Small intestine (tissue), 7 donors: ENCODE measurements around the gene LAMB3. TPM values are rescaled to one million over a fixed set of nuclear protein-coding genes. Genes with fewer than 3 reads are reported as not detected.

Experiments
- DNase-seq, 2 donors: peaks; one replicate each; pipeline versions ENCODE4 v3.0.0 to v3.0.0-alpha.2; 2013
- FAIRE-seq: peaks from 2 replicates; lab custom pipeline; 2012; peaks lifted over from hg19 to GRCh38; lab: Jason Lieb, UNC
- H3K27ac ChIP-seq, 3 donors: one replicate each; pipeline ENCODE4 v1.5.1; 2013; ENCODE audit warnings: low read length in 2 of 3, mild to moderate bottlenecking in 2 of 3, control low read depth in 1 of 3, inconsistent platforms in 1 of 3, low read depth in 1 of 3, moderate library complexity in 1 of 3
- H3K27me3 ChIP-seq, 3 donors: one replicate each; pipeline ENCODE4 v1.6.1; 2013; ENCODE audit warnings: low read length in 3 of 3, inconsistent platforms in 1 of 3; ENCODE audit not compliant: control insufficient read depth in 3 of 3, insufficient read depth in 3 of 3
- H3K36me3 ChIP-seq, 3 donors: one replicate each; pipeline ENCODE4 v1.6.1; 2013; ENCODE audit warnings: low read length in 3 of 3, inconsistent platforms in 1 of 3, low read depth in 1 of 3, mild to moderate bottlenecking in 1 of 3, moderate library complexity in 1 of 3; ENCODE audit not compliant: control insufficient read depth in 3 of 3, insufficient read depth in 2 of 3
- H3K4me1 ChIP-seq, 3 donors: one replicate each; pipeline ENCODE4 v1.6.1; 2013; ENCODE audit warnings: low read length in 2 of 3, inconsistent platforms in 1 of 3, low read depth in 1 of 3, mild to moderate bottlenecking in 1 of 3, moderate library complexity in 1 of 3; ENCODE audit not compliant: control insufficient read depth in 3 of 3, insufficient read depth in 2 of 3
- H3K4me3 ChIP-seq, 3 donors: one replicate each; pipeline ENCODE4 v1.5.1; 2013; ENCODE audit warnings: low read length in 3 of 3, control low read depth in 1 of 3, inconsistent platforms in 1 of 3, low read depth in 1 of 3, mild to moderate bottlenecking in 1 of 3, moderate library complexity in 1 of 3
- H3K9me3 ChIP-seq, 2 donors: one replicate each; pipeline ENCODE4 v1.6.1; 2013; ENCODE audit warnings: low read depth in 1 of 2, low read length in 1 of 2; ENCODE audit not compliant: control insufficient read depth in 2 of 2, insufficient read depth in 1 of 2
- WGBS, 3 donors: extraction: QIAGEN DNeasy Blood & Tissue Kit; methylation state at CpG; one replicate each; pipeline ENCODE4 v1.1.7; 2013; 5-methylcytosine and 5-hydroxymethylcytosine counted together
- polyA plus RNA-seq, 4 donors: library from polyadenylated mRNA; stranded (reverse) in 3 of 4; unstranded in 1 of 4; fragments of 200-250 nt in 3 of 4; fragments of 120-200 nt in 1 of 4; gene quantifications; one replicate each; pipeline versions ENCODE4 v1.2.1 to v1.2.3, GENCODE V29; 2013
- donor health status: healthy with polysubstance abuse.
- donor health status: control.
- donor health status: control.
- donor health status: Bipolar disorder and iron deficiency.
- donor health status: healthy.

The LAMB3 gene
- polyA plus RNA-seq, 4 donors = 33.8 to 218 (median 49.6) TPM

DNA sequence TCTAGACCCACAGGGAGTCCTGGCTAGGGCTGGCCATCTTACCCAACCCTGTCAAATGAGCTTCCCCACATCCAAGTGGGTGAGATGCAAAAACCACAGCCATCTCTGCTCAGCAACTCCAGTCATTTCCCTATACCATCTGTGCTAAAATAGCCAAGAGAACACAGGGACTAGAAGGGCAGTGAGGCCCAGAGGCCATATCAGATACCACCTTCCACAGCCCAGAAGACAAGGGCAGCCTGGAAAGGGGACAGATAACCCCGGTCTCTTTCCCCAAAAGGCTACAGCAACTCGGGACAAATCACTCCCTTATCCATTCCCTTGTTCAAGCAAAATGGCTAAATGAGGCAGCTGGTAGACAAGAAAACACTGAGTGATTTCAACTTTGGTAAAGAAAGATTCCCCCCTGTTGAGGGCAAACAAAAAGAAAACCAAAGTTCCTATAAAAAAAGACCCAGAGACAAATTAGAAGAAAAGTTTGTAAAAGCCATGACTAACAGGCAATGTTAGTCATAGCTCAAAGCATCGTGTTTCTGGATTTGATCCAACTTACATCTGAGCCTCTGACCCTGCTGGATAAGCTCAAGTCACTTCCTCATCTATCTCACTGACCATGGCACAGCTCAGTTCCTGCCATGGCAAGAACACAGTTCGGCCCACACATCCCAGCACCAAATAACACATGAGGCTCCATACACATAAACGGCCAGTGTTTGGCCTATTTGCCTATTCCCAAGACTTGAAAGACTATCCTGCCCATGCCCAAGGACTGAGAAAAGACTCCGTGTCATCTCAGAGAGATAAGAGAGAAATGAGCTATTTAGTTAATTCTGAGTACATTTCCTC is 3.1 kb downstream of the LAMB3 start:
- H3K36me3 ChIP-seq = peaks cover 0 to 43% (median 7%) of the 10 kb centered on the region in 3 donors
- peaks cover 12 to 65% (median 20%) of the 10 kb centered on the region in 3 donors for H3K4me1 ChIP-seq
- WGBS, 3 donors = 39 to 48% (median 42%) methylated on average over 6 of the region's 6 CpGs
- peak overlapping the region in 2 of 3 donors; percentile 18 to 22 for H3K4me3 ChIP-seq
- no peaks in the 10 kb centered on the region for H3K9me3 ChIP-seq
- DNase-seq (peak; percentile 51 to 87), FAIRE-seq (peak; percentile 39)
- H3K27ac ChIP-seq = peak overlapping the region; percentile 65 to 99 (median 84)
- no peaks in the 10 kb centered on the region for H3K27me3 ChIP-seq

DNA sequence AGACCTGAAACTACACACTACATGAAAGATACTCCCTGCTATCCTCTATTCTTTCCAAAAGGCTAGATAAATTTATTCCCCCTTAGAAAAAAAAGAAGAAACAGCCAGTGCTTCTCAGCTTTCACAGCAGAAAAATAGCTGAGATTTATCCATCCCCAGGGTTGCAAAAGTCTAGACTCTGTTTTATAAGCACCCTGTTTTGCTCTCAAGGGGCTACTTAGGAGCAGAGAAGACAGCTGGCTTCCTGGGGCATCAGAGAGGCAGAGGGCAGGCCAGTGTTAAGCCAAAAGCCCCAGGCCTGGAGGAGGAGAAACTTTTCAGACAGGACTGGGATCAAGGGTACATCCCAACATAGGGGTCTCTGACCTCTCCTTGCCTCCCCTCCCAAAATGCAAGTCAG is 3.9 kb downstream of the LAMB3 start:
- H3K36me3 ChIP-seq = peaks cover 0 to 49% (median 7%) of the 10 kb centered on the region in 3 donors
- H3K4me3 ChIP-seq = no peak overlapping the region
- H3K4me1 ChIP-seq = peaks cover 12 to 66% (median 25%) of the 10 kb centered on the region in 3 donors
- FAIRE-seq (no peak), DNase-seq (no peak)
- H3K9me3 ChIP-seq = no peaks in the 10 kb centered on the region
- H3K27ac ChIP-seq = peak overlapping the region in 1 of 3 donors; percentile 99
- H3K27me3 ChIP-seq = no peaks in the 10 kb centered on the region

- H3K36me3 ChIP-seq = peaks cover 0 to 56% (median 10%) of the 10 kb centered on the region in 3 donors
- DNase-seq (no peak), FAIRE-seq (no peak)
- H3K9me3 ChIP-seq = no peaks in the 10 kb centered on the region
- H3K4me1 ChIP-seq = peaks cover 16 to 74% (median 28%) of the 10 kb centered on the region in 3 donors
- WGBS, 3 donors = 80 to 84% (median 80%) methylated on average over 4 of the region's 4 CpGs
- peak overlapping the region in 1 of 3 donors; percentile 57 for H3K27ac ChIP-seq
- H3K4me3 ChIP-seq = no peak overlapping the region
- no peaks in the 10 kb centered on the region for H3K27me3 ChIP-seq
Observed at GRCh38 chr1:209647156-209647555, 5.1 kb downstream of the LAMB3 start.

DNA sequence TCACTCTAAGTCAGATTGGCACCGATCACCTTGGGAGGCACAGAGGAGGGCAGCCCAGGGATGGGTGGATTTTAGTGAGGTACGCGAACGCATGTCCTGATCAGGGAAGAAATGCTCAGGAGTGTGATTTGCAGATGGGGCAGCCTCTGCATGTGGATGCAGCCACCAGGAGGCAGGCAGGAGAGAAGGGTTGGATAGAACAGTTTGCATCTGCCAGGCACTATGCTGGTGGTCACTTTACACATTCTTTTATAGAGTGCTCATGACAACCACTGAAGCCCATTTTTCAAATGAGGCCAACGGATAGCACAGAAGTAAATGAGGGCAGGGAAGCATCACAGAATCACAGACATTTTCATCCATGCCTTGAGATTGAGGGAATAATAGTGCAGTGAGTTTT is 5.7 kb downstream of the LAMB3 start:
- DNase-seq = peak in 1 of 2 donors; percentile 18
- H3K9me3 ChIP-seq = no peaks in the 10 kb centered on the region
- H3K36me3 ChIP-seq = peaks cover 0 to 59% (median 10%) of the 10 kb centered on the region in 3 donors
- no peak overlapping the region for H3K4me3 ChIP-seq
- no peak for FAIRE-seq
- peak overlapping the region in 1 of 3 donors; percentile 57 for H3K27ac ChIP-seq
- H3K4me1 ChIP-seq = peaks cover 16 to 77% (median 28%) of the 10 kb centered on the region in 3 donors
- no peaks in the 10 kb centered on the region for H3K27me3 ChIP-seq
- 92 to 95% (median 94%) methylated on average over 5 of the region's 5 CpGs for WGBS, 3 donors

DNA sequence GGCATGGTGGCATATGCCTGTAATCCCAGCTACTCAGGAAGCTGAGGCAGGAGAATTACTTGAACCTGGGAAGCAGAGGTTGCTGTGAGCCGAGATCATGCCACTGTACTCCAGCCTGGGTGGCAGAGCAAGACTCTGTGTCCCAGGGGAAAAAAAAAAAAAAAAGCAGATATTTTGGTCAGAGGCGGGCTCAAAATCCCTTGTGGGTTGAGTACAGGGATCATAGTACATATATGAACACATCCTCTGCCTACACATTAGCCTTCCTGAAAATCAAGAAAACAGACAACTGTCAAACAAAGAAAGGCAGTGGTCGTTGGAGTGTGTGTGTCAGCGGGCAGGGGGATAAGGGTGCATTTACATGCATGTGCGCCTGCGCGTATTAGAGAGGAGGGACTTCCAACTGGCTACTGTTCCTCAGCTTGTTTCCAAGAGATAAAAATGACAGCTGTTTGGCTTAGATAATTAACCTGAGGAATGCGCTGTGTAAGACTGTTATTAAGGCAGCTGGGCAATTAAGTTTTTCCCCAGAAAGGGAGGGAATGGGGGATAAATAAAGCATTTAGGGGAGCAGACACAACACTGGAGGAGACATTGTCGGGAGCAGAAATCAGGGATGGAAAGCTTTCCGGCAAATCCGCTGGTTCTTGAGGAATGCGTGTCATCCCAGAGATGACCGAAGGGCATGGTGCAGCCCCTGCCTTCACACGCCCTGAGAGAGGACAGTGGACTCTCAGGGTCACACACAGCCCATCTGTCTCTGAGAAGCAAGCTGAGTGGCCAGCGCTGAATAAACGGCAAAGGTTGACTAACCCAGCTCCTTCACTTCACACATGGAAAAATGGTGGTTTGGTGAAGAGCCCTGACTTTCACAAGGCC is 6.4 kb downstream of the LAMB3 start:
- Histone ChIP-seq H3K27ac (peak overlapping the region in 1 of 3 donors; percentile 57), H3K36me3 (peaks cover 0 to 62% (median 10%) of the 10 kb centered on the region in 3 donors), H3K27me3 (no peaks in the 10 kb centered on the region), H3K4me1 (peaks cover 16 to 72% (median 23%) of the 10 kb centered on the region in 3 donors), H3K4me3 (no peak overlapping the region), H3K9me3 (no peaks in the 10 kb centered on the region)
- WGBS, 3 donors = 67 to 74% (median 72%) methylated on average over 16 of the region's 16 CpGs
- FAIRE-seq (no peak), DNase-seq (peak in 1 of 2 donors; percentile 59)

GRCh38 chr1:209643285-209644020 is 8.8 kb downstream of the LAMB3 start:
- peaks cover 8 to 50% (median 9%) of the 10 kb centered on the region in 3 donors for H3K4me1 ChIP-seq
- peak in 1 of 2 donors; percentile 31 for DNase-seq

DNA sequence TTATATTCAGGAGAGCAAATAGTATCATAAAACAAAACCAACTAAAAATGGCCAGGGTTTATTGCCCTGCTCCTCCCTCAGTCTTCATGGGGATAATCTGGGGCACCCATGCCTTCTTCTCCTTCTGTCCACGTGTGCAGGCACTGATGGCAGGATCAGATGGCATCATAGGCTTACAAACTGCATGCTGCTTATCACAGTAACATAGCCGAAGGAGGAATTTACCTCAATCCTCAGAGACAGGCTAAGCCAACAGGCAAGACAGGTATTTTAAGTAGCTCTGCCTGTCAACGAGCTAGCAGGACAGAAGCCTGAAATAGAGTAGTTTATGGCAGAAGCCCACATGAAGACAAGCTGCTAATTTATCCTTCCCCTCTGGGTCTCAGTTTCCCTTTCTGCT is 9.4 kb downstream of the LAMB3 start:
- Histone ChIP-seq H3K4me1 (peaks cover 4 to 48% (median 8%) of the 10 kb centered on the region in 3 donors), H3K9me3 (no peaks in the 10 kb centered on the region), H3K27ac (peak overlapping the region in 2 of 3 donors; percentile 47 to 54), H3K4me3 (no peak overlapping the region), H3K27me3 (no peaks in the 10 kb centered on the region), H3K36me3 (peaks cover 0 to 56% (median 10%) of the 10 kb centered on the region in 3 donors)
- no peak for FAIRE-seq
- peak; percentile 65 to 70 for DNase-seq
- 7 to 28% (median 15%) methylated on average over 3 of the region's 3 CpGs for WGBS, 3 donors

More at GRCh38 chr1:209643285-209644020, 8.8 kb downstream of the LAMB3 start:
- FAIRE-seq = no peak
- Histone ChIP-seq H3K27me3 (no peaks in the 10 kb centered on the region), H3K36me3 (peaks cover 0 to 55% (median 10%) of the 10 kb centered on the region in 3 donors), H3K4me3 (no peak overlapping the region), H3K27ac (peak overlapping the region in 2 of 3 donors; percentile 47 to 54), H3K9me3 (no peaks in the 10 kb centered on the region)
- 15 to 27% (median 15%) methylated on average over 2 of the region's 2 CpGs for WGBS, 3 donors
